ENCODE results near the gene CPNE2. TPM values are rescaled to one million over a fixed set of nuclear protein-coding genes. Genes with fewer than 3 reads are reported as not detected.

The CPNE2 gene
- total and polyA plus RNA-seq, 2 of the 8 experiments (the other 6 are each of a cell fraction or from before 2014, with no cell fraction given): 10.6 to 39.5 TPM

GRCh38 chr16:57125969-57126368 lies 33.6 kb downstream of the CPNE2 start:
- Histone ChIP-seq H2BK120ac (replicated peaks; ENCODE audit: low read depth, low read length) (no peak overlapping the region), H3K14ac (ENCODE audit: insufficient read length) (no peak overlapping the region), H2BK20ac (ENCODE audit: low read length) (no peak overlapping the region), H2AK5ac (ENCODE audit: low read depth, low read length) (no peak overlapping the region), H4K8ac (ENCODE audit: extremely low read depth, insufficient read depth, low read length) (no peak overlapping the region), H4K5ac (ENCODE audit: insufficient read length, low read depth, low read length) (no peak overlapping the region), H3K4me3 (ENCODE audit: extremely low read depth in 1 of 4, insufficient read depth in 2 of 4, low read depth in 3 of 4, low read length in 4 of 4) (no peak overlapping the region), H2AFZ (ENCODE audit: low read length) (no peak overlapping the region), H3K18ac (ENCODE audit: extremely low read depth, low read length) (no peak overlapping the region), H3K27ac (ENCODE audit: low read depth, low read length) (no peak overlapping the region), H3K27me3 (replicated peaks in 1 of 4; ENCODE audit: control insufficient read depth in 3 of 4, extremely low read depth in 1 of 4, insufficient read depth in 3 of 4, low read length in 3 of 4) (no peaks in the 10 kb centered on the region), H3K4ac (replicated peaks; ENCODE audit: insufficient read length, low read depth, low read length) (no peak overlapping the region), H3K4me1 (replicated peaks in 1 of 4; ENCODE audit: control insufficient read depth in 3 of 4, insufficient read depth in 4 of 4, low read length in 3 of 4) (no peaks in the 10 kb centered on the region; a peak in 1 of 7 replicates), H3K9ac (replicated peaks in 1 of 4; ENCODE audit: extremely low read depth in 1 of 4, low read depth in 3 of 4, low read length in 3 of 4) (no peak overlapping the region), H4K20me1 (replicated peaks in 1 of 2; ENCODE audit: control insufficient read depth in 1 of 2, insufficient read depth in 2 of 2, low read length in 2 of 2) (no peaks in the 10 kb centered on the region), H4K91ac (replicated peaks; ENCODE audit: insufficient read length, low read length) (no peak overlapping the region), H3K23ac (ENCODE audit: insufficient read length) (no peak overlapping the region), H3K56ac (replicated peaks; ENCODE audit: insufficient read length, low read depth, low read length) (no peak overlapping the region), H3K9me3 (ENCODE audit: insufficient read depth in 2 of 2, low read depth in 1 of 2, low read length in 1 of 2) (no peaks in the 10 kb centered on the region), H2BK12ac (ENCODE audit: low read depth, low read length) (no peak overlapping the region), H2BK5ac (ENCODE audit: low read depth, low read length) (no peak overlapping the region), H3K23me2 (ENCODE audit: low read depth, low read length) (no peaks in the 10 kb centered on the region), H3K36me3 (ENCODE audit: control insufficient read depth in 2 of 4, insufficient read depth in 4 of 4, low read length in 3 of 4) (no peaks in the 10 kb centered on the region), H3K4me2 (ENCODE audit: insufficient read depth in 1 of 2, low read depth in 2 of 2, low read length in 2 of 2) (no peak overlapping the region), H3K79me2 (ENCODE audit: control insufficient read depth in 1 of 2, insufficient read depth in 2 of 2, low read length in 2 of 2) (no peaks in the 10 kb centered on the region), H3K79me1 (ENCODE audit: low read depth, low read length) (no peaks in the 10 kb centered on the region), H2BK15ac (ENCODE audit: low read length) (no peak overlapping the region)
- FAIRE-seq (no peak), DNase-seq (ENCODE audit: low read depth in 1 of 2, low spot score in 2 of 2) (no peak)
- 93% methylated on average over 4 of the region's 4 CpGs; no CpG with 5 or more reads in 1 of the 2 experiments for WGBS, 2 experiments (ENCODE audit: extremely low coverage in 1 of 2, insufficient coverage in 1 of 2, insufficient read length in 1 of 2, insufficient replicate concordance in 2 of 2, low coverage in 1 of 2, low lambda C conversion rate in 2 of 2, missing lambda C conversion rate in 1 of 2)
- ChIA-PET CTCF (ENCODE audit: partially characterized antibody) (interaction anchor here (0.6 to 1.8 kb wide), 6 partner anchors 20 to 913 kb away, joined by 3 to 4 read pairs (median 3); no protein-coding TSS in a partner anchor), POLR2A (ENCODE audit: partially characterized antibody) (interaction anchor here (1.2 kb wide), 1 partner anchor 9 kb away, joined by 4 read pairs; no protein-coding TSS in a partner anchor)
- no peak for TF ChIP-seq RFX5 (IDR thresholded peaks at IDR 0.05; ENCODE audit: borderline replicate concordance, low read depth, low read length)
- TF ChIP-seq ASH2L (IDR thresholded peaks at IDR 0.05; ENCODE audit: low read length): no peak
- no peak for TF ChIP-seq ZNF274 (IDR thresholded peaks at IDR 0.05; ENCODE audit: borderline replicate concordance, extremely low read depth, low read length)
- no peak for TF ChIP-seq BCL11A (IDR thresholded peaks at IDR 0.05; ENCODE audit: low read depth in 2 of 2, low read length in 2 of 2)
- no peak for TF ChIP-seq CTCF (IDR thresholded peaks at IDR 0.05; ENCODE audit: control extremely low read depth in 1 of 3, insufficient read depth in 1 of 3, low read depth in 1 of 3, low read length in 3 of 3)
- TF ChIP-seq MAFK (IDR thresholded peaks at IDR 0.05; ENCODE audit: low read depth, low read length): no peak
- TF ChIP-seq RNF2 (IDR thresholded peaks at IDR 0.05; ENCODE audit: borderline replicate concordance, low read depth, low read length, missing control alignments, poor library complexity, severe bottlenecking): no peak
- TF ChIP-seq FOSL1 (IDR thresholded peaks at IDR 0.05; ENCODE audit: insufficient read depth, low read depth, low read length): no peak
- no peak for TF ChIP-seq NANOG (IDR thresholded peaks at IDR 0.05; ENCODE audit: insufficient read depth, low read depth, low read length, poor library complexity, severe bottlenecking)
- no peak for TF ChIP-seq SP1 (IDR thresholded peaks at IDR 0.05; ENCODE audit: low read depth, low read length)
